Neural cell (in vitro differentiated cells): ENCODE data around the gene NPEPPS. TPM values are rescaled to one million over a fixed set of nuclear protein-coding genes. Genes with fewer than 3 reads are reported as not detected.

Source experiments
- H2AFZ ChIP-seq: fragments of 200-600, 300-800 bp; sonication (generic), shearing (Covaris generic); 2 replicates; pipeline ENCODE4 v1.6.0; 2014; ENCODE audit warnings: low read depth, mild to moderate bottlenecking, antibody characterized with exemption, low read length, moderate library complexity
- H3F3A ChIP-seq: fragments of 200-600 bp; shearing (Covaris generic); 2 replicates; pipeline ENCODE4 v1.6.1; 2016; ENCODE audit warnings: mild to moderate bottlenecking, moderate library complexity, mixed read lengths, antibody characterized with exemption, low read length; ENCODE audit not compliant: insufficient read depth, poor library complexity, severe bottlenecking
- H3K27ac ChIP-seq: fragments of 200-600, 300-800 bp; sonication (generic), shearing (Covaris generic); 2 replicates; pipeline ENCODE4 v1.5.1; 2014; ENCODE audit warnings: mild to moderate bottlenecking, low read length, moderate library complexity
- H3K27me3 ChIP-seq: fragments of 300-800, 200-600 bp; sonication (generic), shearing (Covaris generic); 2 replicates; pipeline ENCODE4 v1.6.0; 2014; ENCODE audit warnings: mild to moderate bottlenecking, low read depth, low read length, moderate library complexity; ENCODE audit not compliant: insufficient read depth
- H3K36me3 ChIP-seq: fragments of 300-800, 200-600 bp; sonication (generic), shearing (Covaris generic); 2 replicates; pipeline ENCODE4 v1.5.1; 2014; ENCODE audit warnings: mild to moderate bottlenecking, antibody characterized with exemption, low read length, moderate library complexity; ENCODE audit not compliant: insufficient read depth
- H3K4me2 ChIP-seq: fragments of 300-800, 200-600 bp; sonication (generic), shearing (Covaris generic); 2 replicates; pipeline ENCODE4 v1.6.0; 2014; ENCODE audit warnings: mild to moderate bottlenecking, low read length
- H3K4me3 ChIP-seq: fragments of 300-800, 200-600 bp; sonication (generic), shearing (Covaris generic); 2 replicates; pipeline ENCODE4 v1.5.1; 2014; ENCODE audit warnings: mild to moderate bottlenecking, low read length, moderate library complexity
- H3K79me2 ChIP-seq: fragments of 200-600 bp; shearing (Covaris generic); replicated peaks from 2 replicates; pipeline ENCODE4 v1.6.0; 2014; ENCODE audit warnings: mild to moderate bottlenecking, low read length, moderate library complexity; ENCODE audit not compliant: insufficient read depth
- H3K9ac ChIP-seq: fragments of 300-800, 200-600 bp; sonication (generic), shearing (Covaris generic); 2 replicates; pipeline ENCODE4 v1.6.1; 2016; ENCODE audit warnings: mild to moderate bottlenecking, low read length, mixed read lengths
- H3K9me2 ChIP-seq: fragments of 200-600 bp; shearing (Covaris generic); 2 replicates; pipeline ENCODE4 v1.6.1; 2016; ENCODE audit warnings: mild to moderate bottlenecking, low read length, mixed read lengths; ENCODE audit not compliant: insufficient read depth
- H3K9me3 ChIP-seq: fragments of 200-600, 300-800 bp; sonication (generic), shearing (Covaris generic); 2 replicates; pipeline ENCODE4 v1.6.1; 2016; ENCODE audit warnings: mild to moderate bottlenecking, mixed run types, low read length, moderate library complexity, mixed read lengths
- H4K20me1 ChIP-seq: fragments of 200-600 bp; shearing (Covaris generic); 2 replicates; pipeline ENCODE4 v1.6.1; 2016; ENCODE audit warnings: mild to moderate bottlenecking, mixed run types; ENCODE audit not compliant: insufficient read depth
- EP300 ChIP-seq: fragments of 450-650 bp; conservative IDR thresholded peaks from 2 replicates; pipeline ENCODE4 v1.6.1; 2014; ENCODE audit warnings: antibody characterized with exemption, mild to moderate bottlenecking, moderate library complexity; ENCODE audit not compliant: poor library complexity, severe bottlenecking
- EZH2 ChIP-seq: fragments of 200-600, 300-800 bp; shearing (Covaris generic), sonication (generic); IDR thresholded peaks from 2 replicates; pipeline ENCODE4 v1.6.1; 2014; ENCODE audit warnings: antibody characterized with exemption, low read length, borderline replicate concordance, mild to moderate bottlenecking; ENCODE audit not compliant: insufficient read depth, poor library complexity, severe bottlenecking
- MXI1 ChIP-seq: fragments of 450-650 bp; conservative IDR thresholded peaks from 2 replicates; pipeline ENCODE4 v1.6.1; 2014; ENCODE audit warnings: antibody characterized with exemption, mild to moderate bottlenecking; ENCODE audit not compliant: poor library complexity, severe bottlenecking
- POLR2AphosphoS5 ChIP-seq: IDR thresholded peaks from 2 replicates; pipeline ENCODE4 v1.6.1; 2012
- RAD21 ChIP-seq: fragments of 450-650 bp; conservative IDR thresholded peaks from 2 replicates; pipeline ENCODE4 v1.6.1; 2014; ENCODE audit warnings: antibody characterized with exemption, mild to moderate bottlenecking, moderate library complexity
- REST ChIP-seq: IDR thresholded peaks from 2 replicates; pipeline ENCODE4 v1.6.1; 2012; ENCODE audit warnings: borderline replicate concordance
- SMC3 ChIP-seq: fragments of 450-650 bp; conservative IDR thresholded peaks from 2 replicates; pipeline ENCODE4 v1.6.1; 2014; ENCODE audit warnings: antibody characterized with exemption, mild to moderate bottlenecking, moderate library complexity; ENCODE audit not compliant: poor library complexity
- TAF1 ChIP-seq: IDR thresholded peaks from 2 replicates; pipeline ENCODE4 v1.6.1; 2012; ENCODE audit warnings: low read depth
- polyA plus RNA-seq: library from polyadenylated mRNA; depleted of rRNA; stranded (reverse); fragments of >200 nt; gene quantifications from 2 replicates; pipeline ENCODE4 v1.2.3, GENCODE V29; 2014
- small RNA-seq, 3 experiments: library from RNA; depleted of rRNA; stranded (forward); fragments of <200 nt; gene quantifications; one replicate each; pipeline ENCODE3, GENCODE V24; 2012
- TF ChIP-seq, protein P1 (sequence below): fragments of 450-650 bp; IDR thresholded peaks from 2 replicates; pipeline ENCODE4 v1.5.1; 2014; ENCODE audit warnings: antibody characterized with exemption, mild to moderate bottlenecking, moderate library complexity; ENCODE audit not compliant: poor library complexity, severe bottlenecking

NPEPPS gene
- polyA plus RNA-seq, 1 donor from 2014 or later = 150 TPM

GRCh38 chr17:47670064-47670463, 139.2 kb downstream of the NPEPPS start:
- Histone ChIP-seq H3K79me2 (peaks cover 4% of the 10 kb centered on the region), H3K27ac (no peak overlapping the region)

More at GRCh38 chr17:47670064-47670463, 139.2 kb downstream of the NPEPPS start:
- Histone ChIP-seq H3K27me3 (no peaks in the 10 kb centered on the region), H3K4me2 (no peak overlapping the region), H3K9me2 (no peaks in the 10 kb centered on the region), H4K20me1 (no peaks in the 10 kb centered on the region), H2AFZ (no peak overlapping the region), H3K36me3 (peaks cover 8% of the 10 kb centered on the region), H3K4me3 (no peak overlapping the region), H3K9ac (no peak overlapping the region), H3K9me3 (no peaks in the 10 kb centered on the region), H3F3A (no peaks in the 10 kb centered on the region)
- TF ChIP-seq POLR2AphosphoS5 (no peak), MXI1 (no peak), EP300 (no peak), RAD21 (no peak), SMC3 (no peak), REST (no peak), EZH2 (no peak), TAF1 (no peak)
- TF ChIP-seq, protein P1, sequence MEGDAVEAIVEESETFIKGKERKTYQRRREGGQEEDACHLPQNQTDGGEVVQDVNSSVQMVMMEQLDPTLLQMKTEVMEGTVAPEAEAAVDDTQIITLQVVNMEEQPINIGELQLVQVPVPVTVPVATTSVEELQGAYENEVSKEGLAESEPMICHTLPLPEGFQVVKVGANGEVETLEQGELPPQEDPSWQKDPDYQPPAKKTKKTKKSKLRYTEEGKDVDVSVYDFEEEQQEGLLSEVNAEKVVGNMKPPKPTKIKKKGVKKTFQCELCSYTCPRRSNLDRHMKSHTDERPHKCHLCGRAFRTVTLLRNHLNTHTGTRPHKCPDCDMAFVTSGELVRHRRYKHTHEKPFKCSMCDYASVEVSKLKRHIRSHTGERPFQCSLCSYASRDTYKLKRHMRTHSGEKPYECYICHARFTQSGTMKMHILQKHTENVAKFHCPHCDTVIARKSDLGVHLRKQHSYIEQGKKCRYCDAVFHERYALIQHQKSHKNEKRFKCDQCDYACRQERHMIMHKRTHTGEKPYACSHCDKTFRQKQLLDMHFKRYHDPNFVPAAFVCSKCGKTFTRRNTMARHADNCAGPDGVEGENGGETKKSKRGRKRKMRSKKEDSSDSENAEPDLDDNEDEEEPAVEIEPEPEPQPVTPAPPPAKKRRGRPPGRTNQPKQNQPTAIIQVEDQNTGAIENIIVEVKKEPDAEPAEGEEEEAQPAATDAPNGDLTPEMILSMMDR = no peak

Small RNAs within 50 kb of the gene (small RNA-seq; reads per million reads assigned to genes)
- gene RF00019 = 0 to 1.2 (median 0) reads per million in 3 experiments

Other genes starting within 250 kb of the NPEPPS start
- gene EFCAB13, start 207.2 kb upstream of the NPEPPS start, polyA plus RNA-seq = 2.2 and 4.3 TPM in 2 replicates
- 80.2 and 117 TPM in 2 replicates for gene KPNB1, start 118.8 kb downstream of the NPEPPS start, polyA plus RNA-seq
- 25.4 and 30.9 TPM in 2 replicates for gene TBKBP1, start 163.1 kb downstream of the NPEPPS start, polyA plus RNA-seq
- not detected in 2 replicates for gene TBX21, start 202.1 kb downstream of the NPEPPS start, polyA plus RNA-seq